Activated CD8-positive, alpha-beta T cell treated with anti-CD3 and anti-CD28 coated beads for 36 hours (primary cell): ENCODE measurements around the gene HHIPL1. TPM values are rescaled to one million over a fixed set of nuclear protein-coding genes. Genes with fewer than 3 reads are reported as not detected.

Experiments used
- ATAC-seq: fragments of 200-7000 bp; cut with Tn5 transposase; one replicate; pipeline ENCODE4 v1.10.0; 2021; ENCODE audit warnings: mild to moderate bottlenecking, moderate library complexity
- CTCF ChIA-PET: fragments of 350-600 bp; sonication (Branson Sonifier 250); formaldehyde crosslinking; loops from one replicate; lab custom pipeline; 2021; ENCODE audit warnings: antibody characterized with exemption; lab: Charles Lee
- POLR2A ChIA-PET: fragments of 350-600 bp; sonication (Branson Sonifier 250); formaldehyde crosslinking; loops from one replicate; lab custom pipeline; 2021; ENCODE audit warnings: antibody characterized with exemption; lab: Charles Lee
- DNase-seq: peaks from one replicate; pipeline ENCODE4 v3.0.0-alpha.2; 2020
- H3K27ac Mint-ChIP-seq: one replicate; pipeline ENCODE4 v1.8.0; 2021; ENCODE audit warnings: mild to moderate bottlenecking, mixed read lengths
- H3K27me3 Mint-ChIP-seq: one replicate; pipeline ENCODE4 v1.8.0; 2021; ENCODE audit warnings: mixed read lengths
- H3K36me3 Mint-ChIP-seq: one replicate; pipeline ENCODE4 v1.8.0; 2021; ENCODE audit warnings: low read depth, mixed read lengths
- H3K4me1 Mint-ChIP-seq: one replicate; pipeline ENCODE4 v1.8.0; 2021; ENCODE audit warnings: low read depth, mixed read lengths
- H3K4me3 Mint-ChIP-seq: one replicate; pipeline ENCODE4 v1.8.0; 2021; ENCODE audit warnings: mild to moderate bottlenecking, moderate library complexity, mixed read lengths
- H3K9me3 Mint-ChIP-seq: one replicate; pipeline ENCODE4 v1.8.0; 2021; ENCODE audit warnings: mixed read lengths
- CTCF ChIP-seq: fragments of 200-600 bp; IDR thresholded peaks from one replicate; pipeline ENCODE4 v1.8.0; 2022; ENCODE audit warnings: antibody characterized with exemption, mild to moderate bottlenecking
- intact Hi-C: fragments of 100-400 bp; cut with micrococcal nuclease; formaldehyde crosslinking; loops from one replicate; pipeline ENCODE4 v1.10.0; 2022
- total RNA-seq, 2 experiments: library from RNA; stranded (reverse); gene quantifications; one replicate each; pipeline ENCODE4 v1.2.3, GENCODE V29; 2021

The HHIPL1 gene
- total RNA-seq, 2 experiments from 2014 or later: 0.05 to 0.07 TPM

- Mint-ChIP-seq H3K4me1 (peaks cover 12% of the 10 kb centered on the region), H3K4me3 (no peak overlapping the region), H3K36me3 (no peaks in the 10 kb centered on the region), H3K27ac (no peak overlapping the region), H3K9me3 (no peaks in the 10 kb centered on the region), H3K27me3 (peaks cover 36% of the 10 kb centered on the region)
- POLR2A ChIA-PET: no interaction called here
- intact Hi-C loops: no loop called here
- no peak for ATAC-seq
- peak; percentile 93 for TF ChIP-seq CTCF
- CTCF ChIA-PET: interaction anchor here (0.8 to 2.2 kb wide), 17 partner anchors 7 to 202 kb away, joined by 3 to 9 read pairs (median 4); no protein-coding TSS in a partner anchor
- peak; percentile 39 for DNase-seq
Observed at GRCh38 chr14:99687284-99688209, 42.6 kb downstream of the HHIPL1 start.

- TF ChIP-seq CTCF: no peak
- ATAC-seq (no peak), DNase-seq (no peak)
- H3K4me1 Mint-ChIP-seq: peaks cover 10% of the 10 kb centered on the region
- POLR2A ChIA-PET: interaction anchor here (0.7 kb wide), 1 partner anchor 251 kb away, joined by 3 read pairs; no protein-coding TSS in a partner anchor
- no peaks in the 10 kb centered on the region for H3K9me3 Mint-ChIP-seq
- no peak overlapping the region for H3K4me3 Mint-ChIP-seq
- CTCF ChIA-PET: interaction anchor here (0.6 to 2.2 kb wide), 17 partner anchors 8 to 202 kb away, joined by 3 to 9 read pairs (median 4); no protein-coding TSS in a partner anchor
- intact Hi-C loops: no loop called here
- peaks cover 36% of the 10 kb centered on the region for H3K27me3 Mint-ChIP-seq
- H3K36me3 Mint-ChIP-seq: no peaks in the 10 kb centered on the region
- H3K27ac Mint-ChIP-seq: no peak overlapping the region
Observed at GRCh38 chr14:99688210-99688581, 43.3 kb downstream of the HHIPL1 start.

DNA sequence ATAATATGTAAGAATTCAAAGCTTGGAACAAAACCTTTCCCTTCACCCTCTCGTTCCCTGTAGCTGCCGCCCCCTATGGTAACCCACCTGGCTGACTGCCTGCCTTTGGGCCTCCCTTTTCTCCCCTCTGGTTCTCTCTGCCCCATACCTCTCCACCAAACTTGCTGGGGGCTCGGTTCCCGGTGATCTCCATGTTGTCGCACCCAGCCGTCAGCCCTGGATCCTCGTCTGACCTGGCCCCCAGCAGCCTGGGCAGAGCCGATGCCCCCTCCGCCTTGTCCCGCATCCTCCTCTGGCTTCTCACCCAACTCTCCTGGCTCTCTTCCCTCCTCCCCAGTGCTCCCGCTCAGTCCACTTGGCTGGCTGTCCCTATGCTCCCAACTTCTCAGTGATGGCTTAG lies 43.7 kb downstream of the HHIPL1 start:
- POLR2A ChIA-PET: interaction anchor here (0.7 kb wide), 1 partner anchor 251 kb away, joined by 3 read pairs; no protein-coding TSS in a partner anchor
- H3K27me3 Mint-ChIP-seq: peaks cover 36% of the 10 kb centered on the region
- no peak for ATAC-seq

GRCh38 chr14:99689266-99690236 lies 44.6 kb downstream of the HHIPL1 start:
- ChIA-PET POLR2A (interaction anchor here (0.6 to 0.7 kb wide), 2 partner anchors 9 to 495 kb away, joined by 3 read pairs; no protein-coding TSS in a partner anchor), CTCF (interaction anchor here (0.6 to 1.6 kb wide), 4 partner anchors 9 to 88 kb away, joined by 3 to 6 read pairs (median 4); no protein-coding TSS in a partner anchor)
- Mint-ChIP-seq H3K9me3 (no peaks in the 10 kb centered on the region), H3K4me1 (peaks cover 10% of the 10 kb centered on the region), H3K36me3 (no peaks in the 10 kb centered on the region), H3K4me3 (no peak overlapping the region), H3K27me3 (peaks cover 36% of the 10 kb centered on the region), H3K27ac (no peak overlapping the region)
- intact Hi-C loops: no loop called here
- ATAC-seq (no peak), DNase-seq (no peak)
- no peak for TF ChIP-seq CTCF

More for the DNA sequence above, 43.7 kb downstream of the HHIPL1 start:
- TF ChIP-seq CTCF: no peak
- H3K4me3 Mint-ChIP-seq: no peak overlapping the region
- CTCF ChIA-PET: interaction anchor here (0.6 to 2.2 kb wide), 16 partner anchors 9 to 201 kb away, joined by 3 to 9 read pairs (median 4); no protein-coding TSS in a partner anchor
- H3K36me3 Mint-ChIP-seq: no peaks in the 10 kb centered on the region
- peaks cover 10% of the 10 kb centered on the region for H3K4me1 Mint-ChIP-seq
- no peak overlapping the region for H3K27ac Mint-ChIP-seq
- intact Hi-C loops: no loop called here
- H3K9me3 Mint-ChIP-seq: no peaks in the 10 kb centered on the region
- DNase-seq: no peak
